Endodermal cell (in vitro differentiated cells): Measurements from ENCODE around the gene IQCN. TPM values are rescaled to one million over a fixed set of nuclear protein-coding genes. Genes with fewer than 3 reads are reported as not detected.

Experiments used
- DNase-seq: peaks from one replicate; pipeline ENCODE4 v3.0.0-alpha.2; 2017
- H3K27ac ChIP-seq: 2 replicates; pipeline ENCODE4 v1.5.1; 2013; ENCODE audit warnings: mild to moderate bottlenecking, low read depth, low read length, moderate library complexity
- H3K27me3 ChIP-seq: 2 replicates; pipeline ENCODE4 v1.6.1; 2013; ENCODE audit warnings: mild to moderate bottlenecking, low read length, moderate library complexity; ENCODE audit not compliant: insufficient read depth, control insufficient read depth, poor library complexity, severe bottlenecking
- H3K36me3 ChIP-seq: 2 replicates; pipeline ENCODE4 v1.7.0; 2013; ENCODE audit warnings: mild to moderate bottlenecking, low read length, moderate library complexity; ENCODE audit not compliant: control insufficient read depth, insufficient read depth
- H3K4me1 ChIP-seq: one replicate; pipeline ENCODE4 v1.7.0; 2013; ENCODE audit warnings: low read length; ENCODE audit not compliant: control insufficient read depth, insufficient read depth
- H3K4me3 ChIP-seq: 2 replicates; pipeline ENCODE4 v1.5.1; 2013; ENCODE audit warnings: mild to moderate bottlenecking, low read length, moderate library complexity
- H3K9ac ChIP-seq: 2 replicates; pipeline ENCODE4 v1.6.1; 2013; ENCODE audit warnings: mild to moderate bottlenecking, low read length, moderate library complexity; ENCODE audit not compliant: poor library complexity, severe bottlenecking; ENCODE audit errors: extremely low read depth
- H3K9me3 ChIP-seq: 2 replicates; pipeline ENCODE4 v1.6.1; 2013; ENCODE audit warnings: mild to moderate bottlenecking, low read length, moderate library complexity; ENCODE audit not compliant: control insufficient read depth
- H3K27ac Mint-ChIP-seq: 2 replicates; pipeline ENCODE4 v1.8.0; 2020; ENCODE audit warnings: mixed read lengths
- H3K27me3 Mint-ChIP-seq: 2 replicates; pipeline ENCODE4 v1.8.0; 2021; ENCODE audit warnings: mild to moderate bottlenecking, mixed read lengths; ENCODE audit not compliant: insufficient read depth
- H3K36me3 Mint-ChIP-seq: 2 replicates; pipeline ENCODE4 v1.8.0; 2020; ENCODE audit warnings: low read depth, mixed read lengths
- H3K4me1 Mint-ChIP-seq: 2 replicates; pipeline ENCODE4 v1.8.0; 2020; ENCODE audit warnings: mixed read lengths
- H3K4me3 Mint-ChIP-seq: 2 replicates; pipeline ENCODE4 v1.8.0; 2020; ENCODE audit warnings: mild to moderate bottlenecking, moderate library complexity, mixed read lengths
- H3K9me3 Mint-ChIP-seq: 2 replicates; pipeline ENCODE4 v1.8.0; 2020; ENCODE audit warnings: mild to moderate bottlenecking, mixed read lengths
- CTCF ChIP-seq: fragments of 200-600 bp; sonication (generic); conservative IDR thresholded peaks from 2 replicates; pipeline ENCODE4 v1.5.0; 2021; ENCODE audit warnings: antibody characterized with exemption, mild to moderate bottlenecking
- WGBS, 2 experiments: methylation state at CpG; one replicate each; pipeline versions ENCODE4 v1.1.5 to v1.1.7; 2013; ENCODE audit warnings: missing lambda C conversion rate in 2 of 2, mixed read lengths in 1 of 2; ENCODE audit not compliant: insufficient coverage in 1 of 2, insufficient read length in 1 of 2; 5-methylcytosine and 5-hydroxymethylcytosine counted together
- total RNA-seq, 2 donors: library from RNA; stranded (reverse); fragmentation: NEBNext Ultra II Directional in 1 of 2; extraction: Animal tissue kit (Norgen Biotek cat#: 25700) in 1 of 2; gene quantifications; 2 replicates in 1 of 2; 3 replicates in 1 of 2; pipeline ENCODE4 v1.2.1, GENCODE V29; 2021

Gene IQCN
- total RNA-seq, 2 donors from 2014 or later = 2.4 to 3.3 TPM

- peak overlapping the region; percentile 73 for H3K27ac ChIP-seq
- 71 to 81% methylated on average over 18 to 21 of the region's 21 CpGs for WGBS, 2 experiments
- H3K4me3 Mint-ChIP-seq = peak overlapping the region; percentile 45
Observed at GRCh38 chr19:18286973-18287635, 12.9 kb upstream of the IQCN start.

GRCh38 chr19:18284712-18285360, 10.6 kb upstream of the IQCN start:
- Histone ChIP-seq H3K27ac (peak overlapping the region; percentile 29), H3K4me3 (no peak overlapping the region), H3K36me3 (no peaks in the 10 kb centered on the region), H3K9ac (no peak overlapping the region), H3K4me1 (peaks cover 4% of the 10 kb centered on the region), H3K9me3 (no peaks in the 10 kb centered on the region), H3K27me3 (no peaks in the 10 kb centered on the region)
- Mint-ChIP-seq H3K27me3 (no peaks in the 10 kb centered on the region), H3K4me1 (peaks cover 12% of the 10 kb centered on the region), H3K9me3 (peaks cover 2% of the 10 kb centered on the region), H3K4me3 (no peak overlapping the region), H3K27ac (no peak overlapping the region), H3K36me3 (no peaks in the 10 kb centered on the region)
- no peak for DNase-seq
- 88 to 97% methylated on average over 7 to 12 of the region's 12 CpGs for WGBS, 2 experiments
- TF ChIP-seq CTCF = no peak

More at GRCh38 chr19:18286973-18287635, 12.9 kb upstream of the IQCN start:
- TF ChIP-seq CTCF = no peak
- DNase-seq = peak; percentile 83
- Mint-ChIP-seq H3K4me1 (peaks cover 13% of the 10 kb centered on the region), H3K27ac (peak overlapping the region; percentile 72), H3K9me3 (peaks cover 2% of the 10 kb centered on the region), H3K36me3 (no peaks in the 10 kb centered on the region), H3K27me3 (no peaks in the 10 kb centered on the region)
- Histone ChIP-seq H3K27me3 (no peaks in the 10 kb centered on the region), H3K4me3 (no peak overlapping the region), H3K9ac (no peak overlapping the region), H3K4me1 (peaks cover 4% of the 10 kb centered on the region), H3K9me3 (no peaks in the 10 kb centered on the region), H3K36me3 (no peaks in the 10 kb centered on the region)

- no peak for DNase-seq
- H3K9me3 Mint-ChIP-seq = peaks cover 2% of the 10 kb centered on the region
- Histone ChIP-seq H3K27me3 (no peaks in the 10 kb centered on the region), H3K9ac (no peak overlapping the region), H3K27ac (no peak overlapping the region), H3K4me3 (no peak overlapping the region), H3K4me1 (peaks cover 4% of the 10 kb centered on the region), H3K36me3 (peaks cover 9% of the 10 kb centered on the region), H3K9me3 (no peaks in the 10 kb centered on the region)
- peaks cover 20% of the 10 kb centered on the region for H3K4me1 Mint-ChIP-seq
- no peak for TF ChIP-seq CTCF
- H3K27me3 Mint-ChIP-seq = no peaks in the 10 kb centered on the region
- H3K27ac Mint-ChIP-seq = no peak overlapping the region
- no peak overlapping the region for H3K4me3 Mint-ChIP-seq
- peaks cover 9% of the 10 kb centered on the region for H3K36me3 Mint-ChIP-seq
- 80 to 98% methylated on average over 4 to 5 of the region's 5 CpGs for WGBS, 2 experiments
Observed at GRCh38 chr19:18283338-18283737, 9.1 kb upstream of the IQCN start.
